GM23338 (cell line): ENCODE measurements around the gene OR2J1. TPM values are rescaled to one million over a fixed set of nuclear protein-coding genes. Genes with fewer than 3 reads are reported as not detected.
A peak's percentile ranks its signal among the peaks of the same experiment; 100 is the strongest.

Experiments used
- ATAC-seq: fragments of 200-7000 bp; cut with Tn5 transposase; 3 replicates; pipeline ENCODE4 v1.9.1; 2020
- DNase-seq: peaks from one replicate; pipeline ENCODE4 v3.0.0-alpha.2; 2015; ENCODE audit warnings: low spot score
- H2AFZ ChIP-seq: fragments of 200-600 bp; sonication (generic); 2 replicates; pipeline ENCODE4 v1.8.0; 2016; ENCODE audit warnings: antibody characterized with exemption, mild to moderate bottlenecking, moderate library complexity
- H3F3A ChIP-seq: fragments of 200-600 bp; sonication (generic); replicated peaks from 2 replicates; pipeline ENCODE4 v1.8.0; 2017; ENCODE audit warnings: antibody characterized with exemption, mixed run types, low read depth
- H3K27ac ChIP-seq: fragments of 200-600 bp; sonication (generic); 2 replicates; pipeline ENCODE4 v1.6.1; 2016; ENCODE audit warnings: low read depth
- H3K27me3 ChIP-seq: fragments of 200-600 bp; sonication (generic); 2 replicates; pipeline ENCODE4 v1.8.0; 2016; ENCODE audit warnings: mild to moderate bottlenecking, mixed run types, moderate library complexity; ENCODE audit not compliant: insufficient read depth
- H3K36me3 ChIP-seq: fragments of 200-600 bp; sonication (generic); 2 replicates; pipeline ENCODE4 v1.8.0; 2016; ENCODE audit warnings: mild to moderate bottlenecking; ENCODE audit not compliant: insufficient read depth
- H3K4me1 ChIP-seq: fragments of 200-600 bp; sonication (generic); 2 replicates; pipeline ENCODE4 v1.8.0; 2016; ENCODE audit warnings: mild to moderate bottlenecking, moderate library complexity; ENCODE audit not compliant: insufficient read depth
- H3K4me2 ChIP-seq: fragments of 200-600 bp; sonication (generic); 2 replicates; pipeline ENCODE4 v1.7.1; 2017; ENCODE audit warnings: mixed run types
- H3K4me3 ChIP-seq: fragments of 200-600 bp; sonication (generic); 2 replicates; pipeline ENCODE4 v1.6.1; 2016; ENCODE audit warnings: mixed run types
- H3K79me2 ChIP-seq: fragments of 200-600 bp; sonication (generic); replicated peaks from 2 replicates; pipeline ENCODE4 v1.8.0; 2017; ENCODE audit warnings: mild to moderate bottlenecking; ENCODE audit not compliant: insufficient read depth
- H3K9me2 ChIP-seq: fragments of 200-600 bp; sonication (generic); 2 replicates; pipeline ENCODE4 v1.8.0; 2017; ENCODE audit not compliant: insufficient read depth
- H4K20me1 ChIP-seq: fragments of 200-600 bp; sonication (generic); replicated peaks from 2 replicates; pipeline ENCODE4 v1.8.0; 2017; ENCODE audit warnings: mild to moderate bottlenecking; ENCODE audit not compliant: insufficient read depth
- H3K27ac Mint-ChIP-seq: 2 replicates; pipeline ENCODE4 v1.8.0; 2020; ENCODE audit warnings: inconsistent platforms, mild to moderate bottlenecking, moderate library complexity, mixed read lengths
- H3K27me3 Mint-ChIP-seq: 3 replicates; pipeline ENCODE4 v1.8.0; 2022; ENCODE audit warnings: low read depth, mild to moderate bottlenecking, moderate library complexity, mixed read lengths, inconsistent platforms; ENCODE audit not compliant: insufficient read depth, poor library complexity
- H3K36me3 Mint-ChIP-seq: 3 replicates; pipeline ENCODE4 v1.8.0; 2021; ENCODE audit warnings: low read depth, mild to moderate bottlenecking, inconsistent platforms, moderate library complexity, mixed read lengths
- H3K4me1 Mint-ChIP-seq: 3 replicates; pipeline ENCODE4 v1.8.0; 2020; ENCODE audit warnings: mild to moderate bottlenecking, inconsistent platforms, mixed read lengths
- H3K4me3 Mint-ChIP-seq: 3 replicates; pipeline ENCODE4 v1.8.0; 2021; ENCODE audit warnings: moderate library complexity, mild to moderate bottlenecking, inconsistent platforms, mixed read lengths
- H3K9me3 Mint-ChIP-seq: 3 replicates; pipeline ENCODE4 v1.8.0; 2020; ENCODE audit warnings: moderate library complexity, mild to moderate bottlenecking, inconsistent platforms, mixed read lengths
- CREB1 ChIP-seq: fragments of 250-450 bp; sonication (Bioruptor Pico); IDR thresholded peaks from 2 replicates; pipeline ENCODE4 v1.5.0; 2020; ENCODE audit warnings: low read depth, mild to moderate bottlenecking, moderate library complexity
- EZH2phosphoT487 ChIP-seq: fragments of 200-600 bp; sonication (generic); IDR thresholded peaks from one replicate; pipeline ENCODE4 v1.8.1; 2018; ENCODE audit warnings: antibody characterized with exemption; ENCODE audit not compliant: unreplicated experiment
- JUNB ChIP-seq: IDR thresholded peaks from one replicate; pipeline ENCODE4 v1.6.1; 2016; ENCODE audit warnings: antibody characterized with exemption; ENCODE audit not compliant: unreplicated experiment
- NANOG ChIP-seq: IDR thresholded peaks from 2 replicates; pipeline ENCODE4 v1.6.1; 2016; ENCODE audit warnings: antibody characterized with exemption, borderline replicate concordance
- ZNF462 ChIP-seq: fragments of 250-450 bp; sonication (Bioruptor Pico); IDR thresholded peaks from 2 replicates; pipeline ENCODE4 v1.5.0; 2020; ENCODE audit warnings: mild to moderate bottlenecking, moderate library complexity
- polyA plus RNA-seq: library from polyadenylated mRNA; unstranded; fragments of >200 nt; fragmentation: Nextera tagmentation; extraction: Ambion mirVana; gene quantifications from 2 replicates; pipeline ENCODE4 v1.2.1, GENCODE V29; 2016
- total RNA-seq: library from RNA; depleted of rRNA; stranded (reverse); fragments of >200 nt; shearing (Covaris generic); gene quantifications from 2 replicates; pipeline ENCODE4 v1.2.3, GENCODE V29; 2014
- TF ChIP-seq, protein P1 (sequence below), 2 experiments: fragments of 200-600 bp in 1 of 2; sonication (generic) in 1 of 2; conservative IDR thresholded peaks; 2 replicates each; pipeline versions ENCODE4 v1.5.1 to v1.6.1; 2016 to 2017; ENCODE audit warnings: antibody characterized with exemption in 2 of 2, low read depth in 2 of 2, mild to moderate bottlenecking in 2 of 2, moderate library complexity in 1 of 2
- TF ChIP-seq, protein P2 (sequence below): IDR thresholded peaks from 2 replicates; pipeline ENCODE4 v1.6.1; 2016; ENCODE audit warnings: antibody characterized with exemption

Gene OR2J1
- total and polyA plus RNA-seq, 2 experiments from 2014 or later, result not detected

GRCh38 chr6:29107758-29108157 lies 8.5 kb downstream of the OR2J1 start, which contains the start of gene OR2J3:
Gene OR2J3, plus strand, starts transcription at chr6:29108058. Its CDS starts 3,833 bp downstream, at chr6:29111891.
- Histone ChIP-seq H3K27me3 (no peaks in the 10 kb centered on the region), H3K79me2 (no peaks in the 10 kb centered on the region), H3K4me3 (no peak within 1 kb of the TSS), H3K9me2 (no peaks in the 10 kb centered on the region), H3K4me2 (no peak within 1 kb of the TSS), H3F3A (no peaks in the 10 kb centered on the region), H3K36me3 (no peaks in the 10 kb centered on the region), H2AFZ (0 out of 2 replicates have a peak within 1 kb of the TSS, but pooled peaks have one; percentile 9), H3K27ac (no peak within 1 kb of the TSS), H4K20me1 (no peaks in the 10 kb centered on the region), H3K4me1 (no peaks in the 10 kb centered on the region)
- no peak for DNase-seq
- H3K27me3 Mint-ChIP-seq, result peaks cover 1% of the 10 kb centered on the region
- H3K27ac Mint-ChIP-seq, result no peak within 1 kb of the TSS
- no peaks in the 10 kb centered on the region for H3K36me3 Mint-ChIP-seq
- H3K9me3 Mint-ChIP-seq, result no peaks in the 10 kb centered on the region
- ATAC-seq, result no peak
- H3K4me3 Mint-ChIP-seq, result no peak within 1 kb of the TSS
- H3K4me1 Mint-ChIP-seq, result no peaks in the 10 kb centered on the region
- no peak for TF ChIP-seq JUNB
- no peak for TF ChIP-seq CREB1 (CRISPR knock-in tag)
- no peak for TF ChIP-seq ZNF462 (CRISPR knock-in tag)
- TF ChIP-seq, protein P1, sequence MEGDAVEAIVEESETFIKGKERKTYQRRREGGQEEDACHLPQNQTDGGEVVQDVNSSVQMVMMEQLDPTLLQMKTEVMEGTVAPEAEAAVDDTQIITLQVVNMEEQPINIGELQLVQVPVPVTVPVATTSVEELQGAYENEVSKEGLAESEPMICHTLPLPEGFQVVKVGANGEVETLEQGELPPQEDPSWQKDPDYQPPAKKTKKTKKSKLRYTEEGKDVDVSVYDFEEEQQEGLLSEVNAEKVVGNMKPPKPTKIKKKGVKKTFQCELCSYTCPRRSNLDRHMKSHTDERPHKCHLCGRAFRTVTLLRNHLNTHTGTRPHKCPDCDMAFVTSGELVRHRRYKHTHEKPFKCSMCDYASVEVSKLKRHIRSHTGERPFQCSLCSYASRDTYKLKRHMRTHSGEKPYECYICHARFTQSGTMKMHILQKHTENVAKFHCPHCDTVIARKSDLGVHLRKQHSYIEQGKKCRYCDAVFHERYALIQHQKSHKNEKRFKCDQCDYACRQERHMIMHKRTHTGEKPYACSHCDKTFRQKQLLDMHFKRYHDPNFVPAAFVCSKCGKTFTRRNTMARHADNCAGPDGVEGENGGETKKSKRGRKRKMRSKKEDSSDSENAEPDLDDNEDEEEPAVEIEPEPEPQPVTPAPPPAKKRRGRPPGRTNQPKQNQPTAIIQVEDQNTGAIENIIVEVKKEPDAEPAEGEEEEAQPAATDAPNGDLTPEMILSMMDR (conservative IDR thresholded peaks at IDR 0.05; ENCODE audit: low read depth in 2 of 2), result no peak
- TF ChIP-seq, protein P2, sequence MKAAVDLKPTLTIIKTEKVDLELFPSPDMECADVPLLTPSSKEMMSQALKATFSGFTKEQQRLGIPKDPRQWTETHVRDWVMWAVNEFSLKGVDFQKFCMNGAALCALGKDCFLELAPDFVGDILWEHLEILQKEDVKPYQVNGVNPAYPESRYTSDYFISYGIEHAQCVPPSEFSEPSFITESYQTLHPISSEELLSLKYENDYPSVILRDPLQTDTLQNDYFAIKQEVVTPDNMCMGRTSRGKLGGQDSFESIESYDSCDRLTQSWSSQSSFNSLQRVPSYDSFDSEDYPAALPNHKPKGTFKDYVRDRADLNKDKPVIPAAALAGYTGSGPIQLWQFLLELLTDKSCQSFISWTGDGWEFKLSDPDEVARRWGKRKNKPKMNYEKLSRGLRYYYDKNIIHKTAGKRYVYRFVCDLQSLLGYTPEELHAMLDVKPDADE, result no peak
- TF ChIP-seq NANOG, result no peak
- no peak for TF ChIP-seq EZH2phosphoT487
